ENCODE results near the gene UCKL1.

The UCKL1 gene

DNA sequence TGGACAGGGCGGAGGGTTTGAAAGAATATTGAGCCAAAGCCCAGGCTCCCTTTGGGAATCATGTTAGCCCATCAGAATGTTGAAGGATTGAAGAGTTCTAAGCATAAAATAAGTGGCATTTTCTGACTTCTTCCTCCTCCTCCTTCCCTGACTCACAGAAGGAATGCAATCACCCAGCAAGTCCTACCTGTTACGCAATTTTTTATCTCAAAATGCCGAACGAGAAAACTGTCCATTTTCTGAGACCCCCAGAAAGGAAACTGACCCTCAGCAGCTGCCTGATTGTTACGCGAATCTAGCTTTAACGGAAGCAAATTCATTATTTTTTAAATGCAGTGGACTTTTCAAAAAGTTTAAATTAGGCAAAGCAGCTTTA, 66.0 kb downstream of the UCKL1 start:
- no peak for DNase-seq (ENCODE audit: low read depth)
